DOHH2 (cell line): ENCODE results near the gene DNAI4.

Experiments used
- CTCF ChIP-seq: fragments of 200-600 bp; sonication (generic); IDR thresholded peaks from one replicate; pipeline ENCODE4 v1.5.1; 2014; ENCODE audit warnings: antibody characterized with exemption, mild to moderate bottlenecking, low read depth, low read length; ENCODE audit not compliant: poor library complexity, severe bottlenecking
- EZH2phosphoT487 ChIP-seq: fragments of 200-600 bp; sonication (generic); IDR thresholded peaks from 2 replicates; pipeline ENCODE4 v1.6.1; 2017; ENCODE audit warnings: borderline replicate concordance, mild to moderate bottlenecking, antibody characterized with exemption, low read length, moderate library complexity, mixed read lengths

DNA sequence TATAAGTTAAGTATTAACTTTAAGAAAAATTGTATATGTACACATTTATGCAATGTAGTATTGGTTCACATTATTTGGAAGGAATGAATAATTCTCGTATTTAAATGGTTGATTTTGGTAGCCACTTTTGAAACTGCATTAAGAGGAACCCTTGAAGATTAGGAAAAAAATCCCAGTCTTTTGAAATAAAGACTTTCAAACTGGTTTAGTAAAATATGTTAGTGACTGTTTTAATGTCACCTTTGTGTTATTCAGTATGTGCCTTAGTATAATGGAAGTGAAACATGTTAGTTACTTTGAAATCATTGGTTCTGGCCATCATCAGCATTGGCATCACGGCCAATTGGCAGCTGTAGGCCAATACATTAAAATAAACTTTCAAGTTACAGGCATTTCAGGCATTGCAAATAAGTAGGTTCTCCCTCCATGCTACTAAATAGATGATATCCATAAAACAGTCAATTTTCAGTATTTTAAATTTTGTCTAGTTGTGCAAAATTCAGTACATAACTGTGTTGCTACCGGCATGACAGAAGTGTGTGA, 4.6 kb upstream of the DNAI4 start:
- TF ChIP-seq CTCF (no peak), EZH2phosphoT487 (no peak)
